ENCODE results near the gene ZYX. TPM values are rescaled to one million over a fixed set of nuclear protein-coding genes. Genes with fewer than 3 reads are reported as not detected.

The ZYX gene
- polyA plus RNA-seq, 1 of the 3 experiments (the other 2 are of a cell fraction), result 271 TPM

DNA sequence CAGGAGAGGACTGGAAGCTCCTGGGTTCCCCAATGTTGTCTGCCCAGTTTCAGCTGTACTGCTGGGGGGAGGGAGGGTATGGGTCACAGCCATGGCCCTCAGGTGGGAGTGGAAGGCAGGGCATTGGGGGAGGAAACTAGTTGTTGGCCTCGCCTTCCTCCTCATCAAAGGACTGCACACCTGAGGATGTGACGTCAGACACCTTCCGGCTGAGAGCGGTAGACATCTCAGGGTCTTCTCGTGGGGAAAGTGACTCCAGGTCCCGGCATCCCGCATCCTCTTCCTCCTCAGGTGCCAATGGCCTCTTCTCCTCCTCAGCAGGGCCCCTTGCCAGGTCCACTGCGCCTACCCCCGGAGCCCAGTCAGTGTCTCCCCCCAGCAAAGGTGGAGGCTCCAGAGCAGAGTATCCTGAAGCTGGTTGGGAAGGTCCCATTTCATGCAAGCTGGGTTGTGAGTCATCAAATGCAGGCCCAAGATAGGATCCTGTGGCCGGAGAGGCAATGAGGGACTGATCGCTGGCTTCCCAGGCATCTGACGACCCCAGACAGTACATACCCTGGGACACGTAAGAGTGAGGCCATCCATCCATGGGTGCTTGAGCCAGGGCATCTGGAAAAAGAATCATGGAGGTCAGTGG lies 24.6 kb upstream of the ZYX start:
- WGBS (ENCODE audit: low lambda C conversion rate), result 80% methylated on average over 10 of the region's 13 CpGs
- Histone ChIP-seq H2AFZ (ENCODE audit: low read depth) (no peak overlapping the region), H4K20me1 (ENCODE audit: insufficient read depth) (no peaks in the 10 kb centered on the region), H3K9me3 (no peaks in the 10 kb centered on the region), H3K36me3 (replicated peaks in 1 of 2; ENCODE audit: control insufficient read depth in 1 of 2, insufficient read depth in 2 of 2, low read length in 1 of 2) (peaks cover 0 to 27% of the 10 kb centered on the region in 2 experiments), H3K4me3 (ENCODE audit: low read depth in 2 of 2, low read length in 1 of 2) (no peak overlapping the region), H3K9me2 (no peaks in the 10 kb centered on the region), H3K79me2 (ENCODE audit: insufficient read depth) (no peaks in the 10 kb centered on the region), H3K9ac (no peak overlapping the region), H3K27ac (ENCODE audit: low read depth in 2 of 2, low read length in 1 of 2) (no peak overlapping the region), H3K27me3 (ENCODE audit: insufficient read depth) (no peaks in the 10 kb centered on the region), H3K4me1 (ENCODE audit: control insufficient read depth in 1 of 2, insufficient read depth in 2 of 2, low read depth in 1 of 2, low read length in 1 of 2) (no peaks in the 10 kb centered on the region; a peak in 1 of 4 replicates), H3F3A (replicated peaks; ENCODE audit: insufficient read depth) (no peaks in the 10 kb centered on the region), H3K4me2 (no peak overlapping the region)
- TF ChIP-seq EZH2phosphoT487 (IDR thresholded peaks at IDR 0.05; ENCODE audit: borderline replicate concordance, low read depth) (no peak), TCF12 (IDR thresholded peaks at IDR 0.05) (no peak), MXI1 (IDR thresholded peaks at IDR 0.05; ENCODE audit: low read depth, low read length) (no peak), TEAD4 (IDR thresholded peaks at IDR 0.05; ENCODE audit: borderline replicate concordance, insufficient read depth) (no peak), ELF1 (IDR thresholded peaks at IDR 0.05) (no peak), MEF2A (IDR thresholded peaks at IDR 0.05; ENCODE audit: borderline replicate concordance, low read depth) (no peak), RXRA (IDR thresholded peaks at IDR 0.05; ENCODE audit: borderline replicate concordance, low read depth) (no peak), FOXJ3 (CRISPR knock-in tag; IDR thresholded peaks at IDR 0.05) (no peak), RCOR1 (IDR thresholded peaks at IDR 0.05; ENCODE audit: low read length) (no peak), CHD2 (IDR thresholded peaks at IDR 0.05; ENCODE audit: low read length, partially characterized antibody) (no peak)
- TF ChIP-seq, protein P1, sequence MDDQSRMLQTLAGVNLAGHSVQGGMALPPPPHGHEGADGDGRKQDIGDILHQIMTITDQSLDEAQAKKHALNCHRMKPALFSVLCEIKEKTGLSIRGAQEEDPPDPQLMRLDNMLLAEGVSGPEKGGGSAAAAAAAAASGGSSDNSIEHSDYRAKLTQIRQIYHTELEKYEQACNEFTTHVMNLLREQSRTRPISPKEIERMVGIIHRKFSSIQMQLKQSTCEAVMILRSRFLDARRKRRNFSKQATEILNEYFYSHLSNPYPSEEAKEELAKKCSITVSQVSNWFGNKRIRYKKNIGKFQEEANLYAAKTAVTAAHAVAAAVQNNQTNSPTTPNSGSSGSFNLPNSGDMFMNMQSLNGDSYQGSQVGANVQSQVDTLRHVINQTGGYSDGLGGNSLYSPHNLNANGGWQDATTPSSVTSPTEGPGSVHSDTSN (IDR thresholded peaks at IDR 0.05), result no peak
- DNase-seq, result no peak
- ChIA-PET POLR2A (interaction anchor here (1.6 kb wide), 1 partner anchor 8 kb away, joined by 3 read pairs; no protein-coding TSS in a partner anchor), CTCF (interaction anchor here (0.9 to 2.0 kb wide), 3 partner anchors 24 to 822 kb away, joined by 3 to 6 read pairs (median 4); no protein-coding TSS in a partner anchor)

DNA sequence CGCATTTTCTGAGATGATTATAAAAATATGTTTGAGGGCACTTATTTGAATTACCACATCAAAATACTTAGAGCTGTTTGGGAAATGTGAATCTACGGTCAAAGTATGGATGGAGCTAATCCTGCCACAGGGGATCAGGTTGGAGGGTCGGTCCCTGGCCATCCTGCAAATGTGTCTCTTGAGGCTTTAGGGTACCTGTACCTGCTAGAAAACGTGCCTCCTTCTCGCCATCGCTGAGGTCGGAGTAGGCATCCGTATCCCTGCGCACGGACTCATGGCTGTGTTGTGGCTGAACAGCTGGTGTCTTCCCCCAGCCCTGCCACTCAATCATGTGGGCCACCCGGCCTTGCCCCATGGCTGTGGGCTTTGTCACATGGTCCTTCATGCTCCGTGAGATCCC lies 22.5 kb upstream of the ZYX start:
- 76% methylated on average over 12 of the region's 12 CpGs for WGBS (ENCODE audit: low lambda C conversion rate)
- CTCF ChIA-PET, result interaction anchor here (0.7 to 1.8 kb wide), 4 partner anchors 21 to 143 kb away, joined by 3 to 4 read pairs (median 3); partner anchors contain the start of gene CASP2
- POLR2A ChIA-PET, result no interaction called here

More for the DNA sequence above, 22.5 kb upstream of the ZYX start:
- TF ChIP-seq CHD2 (IDR thresholded peaks at IDR 0.05; ENCODE audit: low read length, partially characterized antibody), result no peak
- TF ChIP-seq, protein P2, sequence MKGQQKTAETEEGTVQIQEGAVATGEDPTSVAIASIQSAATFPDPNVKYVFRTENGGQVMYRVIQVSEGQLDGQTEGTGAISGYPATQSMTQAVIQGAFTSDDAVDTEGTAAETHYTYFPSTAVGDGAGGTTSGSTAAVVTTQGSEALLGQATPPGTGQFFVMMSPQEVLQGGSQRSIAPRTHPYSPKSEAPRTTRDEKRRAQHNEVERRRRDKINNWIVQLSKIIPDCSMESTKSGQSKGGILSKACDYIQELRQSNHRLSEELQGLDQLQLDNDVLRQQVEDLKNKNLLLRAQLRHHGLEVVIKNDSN (IDR thresholded peaks at IDR 0.05; ENCODE audit: borderline replicate concordance, low read depth), result no peak
- no peak for TF ChIP-seq EP300 (IDR thresholded peaks at IDR 0.05; ENCODE audit: borderline replicate concordance in 1 of 2, low read depth in 1 of 2, low read length in 1 of 2)
- TF ChIP-seq, protein P3, sequence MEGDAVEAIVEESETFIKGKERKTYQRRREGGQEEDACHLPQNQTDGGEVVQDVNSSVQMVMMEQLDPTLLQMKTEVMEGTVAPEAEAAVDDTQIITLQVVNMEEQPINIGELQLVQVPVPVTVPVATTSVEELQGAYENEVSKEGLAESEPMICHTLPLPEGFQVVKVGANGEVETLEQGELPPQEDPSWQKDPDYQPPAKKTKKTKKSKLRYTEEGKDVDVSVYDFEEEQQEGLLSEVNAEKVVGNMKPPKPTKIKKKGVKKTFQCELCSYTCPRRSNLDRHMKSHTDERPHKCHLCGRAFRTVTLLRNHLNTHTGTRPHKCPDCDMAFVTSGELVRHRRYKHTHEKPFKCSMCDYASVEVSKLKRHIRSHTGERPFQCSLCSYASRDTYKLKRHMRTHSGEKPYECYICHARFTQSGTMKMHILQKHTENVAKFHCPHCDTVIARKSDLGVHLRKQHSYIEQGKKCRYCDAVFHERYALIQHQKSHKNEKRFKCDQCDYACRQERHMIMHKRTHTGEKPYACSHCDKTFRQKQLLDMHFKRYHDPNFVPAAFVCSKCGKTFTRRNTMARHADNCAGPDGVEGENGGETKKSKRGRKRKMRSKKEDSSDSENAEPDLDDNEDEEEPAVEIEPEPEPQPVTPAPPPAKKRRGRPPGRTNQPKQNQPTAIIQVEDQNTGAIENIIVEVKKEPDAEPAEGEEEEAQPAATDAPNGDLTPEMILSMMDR (IDR thresholded peaks at IDR 0.05), result no peak
- TF ChIP-seq RAD21 (IDR thresholded peaks at IDR 0.05; ENCODE audit: low read length), result no peak
- TF ChIP-seq GATA2 (CRISPR knock-in tag; IDR thresholded peaks at IDR 0.05), result no peak
- TF ChIP-seq, protein P4, sequence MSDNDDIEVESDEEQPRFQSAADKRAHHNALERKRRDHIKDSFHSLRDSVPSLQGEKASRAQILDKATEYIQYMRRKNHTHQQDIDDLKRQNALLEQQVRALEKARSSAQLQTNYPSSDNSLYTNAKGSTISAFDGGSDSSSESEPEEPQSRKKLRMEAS (IDR thresholded peaks at IDR 0.05; ENCODE audit: low read depth), result no peak
- no peak for TF ChIP-seq EZH2phosphoT487 (IDR thresholded peaks at IDR 0.05; ENCODE audit: borderline replicate concordance, low read depth)
- no peak for TF ChIP-seq JUND (IDR thresholded peaks at IDR 0.05)
- TF ChIP-seq NRF1 (IDR thresholded peaks at IDR 0.05; ENCODE audit: low read depth, low read length), result no peak
- TF ChIP-seq, protein P1 (IDR thresholded peaks at IDR 0.05), result no peak
- no peaks in the 10 kb centered on the region for H3F3A ChIP-seq (replicated peaks; ENCODE audit: insufficient read depth)
- H3K9ac ChIP-seq, result no peak overlapping the region
- DNase-seq, result no peak
- peaks cover 0 to 8% of the 10 kb centered on the region in 2 experiments; a peak in 1 of 4 replicates for H3K4me1 ChIP-seq (ENCODE audit: control insufficient read depth in 1 of 2, insufficient read depth in 2 of 2, low read depth in 1 of 2, low read length in 1 of 2)
- H3K27ac ChIP-seq (ENCODE audit: low read depth in 2 of 2, low read length in 1 of 2), result no peak overlapping the region
- no peak overlapping the region for H2AFZ ChIP-seq (ENCODE audit: low read depth)
- H3K79me2 ChIP-seq (ENCODE audit: insufficient read depth), result no peaks in the 10 kb centered on the region
- no peaks in the 10 kb centered on the region for H4K20me1 ChIP-seq (ENCODE audit: insufficient read depth)
- no peaks in the 10 kb centered on the region for H3K9me3 ChIP-seq
- no peak overlapping the region for H3K4me2 ChIP-seq
- H3K9me2 ChIP-seq, result no peaks in the 10 kb centered on the region
- H3K36me3 ChIP-seq (replicated peaks in 1 of 2; ENCODE audit: control insufficient read depth in 1 of 2, insufficient read depth in 2 of 2, low read length in 1 of 2), result peaks cover 0 to 27% of the 10 kb centered on the region in 2 experiments
- no peaks in the 10 kb centered on the region for H3K27me3 ChIP-seq (ENCODE audit: insufficient read depth)
- H3K4me3 ChIP-seq (ENCODE audit: low read depth in 2 of 2, low read length in 1 of 2), result no peak overlapping the region
